ENCODE results near the gene RAB34. TPM values are rescaled to one million over a fixed set of nuclear protein-coding genes. Genes with fewer than 3 reads are reported as not detected.
A peak's percentile ranks its signal among the peaks of the same experiment; 100 is the strongest.

Gene RAB34
- total and polyA plus RNA-seq, 9 of the 15 experiments (the other 6 are each of a cell fraction or from before 2014, with no cell fraction given) = 0.07 to 3.8 (median 0.46) TPM; not detected in 1

DNA sequence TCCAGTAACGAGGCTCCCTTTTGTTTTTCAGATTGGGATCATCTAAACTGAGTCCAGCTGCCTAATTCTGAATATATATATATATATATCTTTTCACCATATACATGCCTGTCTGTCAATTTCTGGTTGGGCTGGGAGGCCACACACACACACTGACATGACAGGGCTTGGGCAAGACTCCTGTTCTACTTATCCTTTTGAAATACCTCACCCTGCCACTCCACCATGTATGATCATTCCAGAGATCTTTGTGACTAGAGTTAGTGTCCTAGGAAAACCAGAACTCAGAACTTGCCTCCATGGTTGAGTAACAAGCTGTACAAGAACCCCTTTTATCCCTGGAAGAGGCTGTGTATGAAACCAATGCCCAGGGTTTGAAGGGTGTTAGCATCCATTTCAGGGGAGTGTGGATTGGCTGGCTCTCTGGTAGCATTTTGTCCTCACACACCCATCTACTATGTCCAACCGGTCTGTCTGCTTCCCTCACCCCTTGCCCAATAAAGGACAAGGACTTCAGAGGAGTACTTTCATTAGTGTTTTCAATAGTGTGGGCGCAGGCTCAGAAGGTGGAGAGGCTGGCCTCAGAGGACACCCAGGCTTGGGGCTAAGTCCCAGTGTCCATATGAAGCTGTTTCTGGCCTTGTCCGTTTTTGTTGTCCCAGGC lies 6.3 kb upstream of the RAB34 start (continued):
- TF ChIP-seq, protein P1, sequence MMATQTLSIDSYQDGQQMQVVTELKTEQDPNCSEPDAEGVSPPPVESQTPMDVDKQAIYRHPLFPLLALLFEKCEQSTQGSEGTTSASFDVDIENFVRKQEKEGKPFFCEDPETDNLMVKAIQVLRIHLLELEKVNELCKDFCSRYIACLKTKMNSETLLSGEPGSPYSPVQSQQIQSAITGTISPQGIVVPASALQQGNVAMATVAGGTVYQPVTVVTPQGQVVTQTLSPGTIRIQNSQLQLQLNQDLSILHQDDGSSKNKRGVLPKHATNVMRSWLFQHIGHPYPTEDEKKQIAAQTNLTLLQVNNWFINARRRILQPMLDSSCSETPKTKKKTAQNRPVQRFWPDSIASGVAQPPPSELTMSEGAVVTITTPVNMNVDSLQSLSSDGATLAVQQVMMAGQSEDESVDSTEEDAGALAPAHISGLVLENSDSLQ (IDR thresholded peaks at IDR 0.05) = peak; percentile 37; the same call in 1 of the 2 replicates

DNA sequence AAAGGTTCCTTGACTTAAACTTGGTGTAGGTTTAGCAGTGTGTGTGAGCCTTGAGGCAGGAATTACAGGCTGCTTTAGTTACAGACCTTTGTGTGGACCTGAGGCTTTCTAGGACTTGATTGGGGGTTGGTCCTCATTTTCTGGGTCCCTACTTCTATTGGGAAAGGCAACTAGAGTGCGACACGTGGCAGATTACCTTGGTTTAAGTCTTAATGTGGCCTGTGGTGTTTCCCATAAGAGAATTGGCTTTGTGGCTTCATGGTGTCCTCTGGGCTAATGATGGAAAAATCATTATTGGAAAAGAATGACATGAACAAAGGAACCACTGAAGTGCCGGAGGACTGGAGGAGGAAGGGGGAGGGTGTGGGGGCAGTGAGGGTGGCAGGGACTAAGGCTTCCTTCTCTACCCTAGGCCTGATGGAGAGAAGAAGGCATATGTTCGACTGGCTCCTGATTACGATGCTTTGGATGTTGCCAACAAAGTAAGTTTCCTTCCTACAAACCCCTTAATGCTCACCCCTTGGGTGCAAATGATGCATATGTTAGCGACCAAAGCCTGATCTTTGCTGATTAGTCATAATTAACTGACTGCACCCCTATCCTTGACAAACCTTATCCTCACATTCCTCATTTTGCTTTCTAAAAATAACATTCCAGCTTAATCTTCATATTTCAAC lies 5.6 kb upstream of the RAB34 start:
- FAIRE-seq = no peak
- Histone ChIP-seq H3K27me3 (ENCODE audit: control insufficient read depth in 2 of 2, insufficient read depth in 2 of 2, low read length in 2 of 2) (no peaks in the 10 kb centered on the region), H2AFZ (ENCODE audit: low read depth, low read length) (no peak overlapping the region), H3K9me3 (replicated peaks; ENCODE audit: control insufficient read depth, insufficient read depth, low read depth, low read length) (no peaks in the 10 kb centered on the region), H4K20me1 (replicated peaks; ENCODE audit: control insufficient read depth, insufficient read depth, low read length) (peaks cover 48% of the 10 kb centered on the region), H3K9me1 (ENCODE audit: control insufficient read depth, insufficient read depth, low read length) (no peaks in the 10 kb centered on the region), H3K4me1 (replicated peaks in 1 of 2; ENCODE audit: control insufficient read depth in 2 of 2, insufficient read depth in 2 of 2, low read length in 2 of 2) (peaks cover 53 to 58% of the 10 kb centered on the region in 2 experiments), H3K79me2 (ENCODE audit: control insufficient read depth, insufficient read depth, low read length) (peaks cover 79% of the 10 kb centered on the region), H3K36me3 (ENCODE audit: control insufficient read depth, insufficient read depth, low read length) (peaks cover 56% of the 10 kb centered on the region), H3K9ac (ENCODE audit: insufficient read depth in 1 of 2, low read depth in 2 of 2, low read length in 2 of 2) (peak overlapping the region; percentile 97 to 100; a peak in 3 of 4 replicates), H3K27ac (ENCODE audit: extremely low read depth, low read depth, low read length) (peak overlapping the region; percentile 95), H3K4me3 (peak overlapping the region; percentile 75), H3K4me2 (ENCODE audit: insufficient read depth, low read length) (peak overlapping the region; percentile 96)
- no TSS peak for BruUV-seq (replicated peaks)
- POLR2A ChIA-PET = interaction anchor here (0.6 to 11.1 kb wide), 8 partner anchors 11 to 230 kb away, joined by 3 to 367 read pairs (median 8); partner anchors contain the start of genes PROCA1, SDF2, SUPT6H and TRAF4
- WGBS (ENCODE audit: insufficient coverage, low coverage, missing lambda C conversion rate) = 42% methylated on average over 6 of the region's 6 CpGs
- no peak for ATAC-seq
- no peak for DNase-seq (ENCODE audit: extremely low read depth in 1 of 4, low spot score in 3 of 4)
- intact Hi-C loops (cut with micrococcal nuclease) (loop anchor here (10.0 kb wide), 1 partner anchor 392 kb away; no protein-coding TSS in a partner anchor), in situ Hi-C loops (cut with MboI) (no loop called here)
- CTCF ChIA-PET (ENCODE audit: low intra/inter-chr PET ratio) = no interaction called here
- TF ChIP-seq COPS2 (conservative IDR thresholded peaks at IDR 0.05) = no peak
- peak; percentile 44 for TF ChIP-seq POLR2B (IDR thresholded peaks at IDR 0.05; ENCODE audit: low read depth, partially characterized antibody)
- no peak for TF ChIP-seq ZNF644 (tag; IDR thresholded peaks at IDR 0.05; ENCODE audit: low read depth)
- TF ChIP-seq, protein P2, sequence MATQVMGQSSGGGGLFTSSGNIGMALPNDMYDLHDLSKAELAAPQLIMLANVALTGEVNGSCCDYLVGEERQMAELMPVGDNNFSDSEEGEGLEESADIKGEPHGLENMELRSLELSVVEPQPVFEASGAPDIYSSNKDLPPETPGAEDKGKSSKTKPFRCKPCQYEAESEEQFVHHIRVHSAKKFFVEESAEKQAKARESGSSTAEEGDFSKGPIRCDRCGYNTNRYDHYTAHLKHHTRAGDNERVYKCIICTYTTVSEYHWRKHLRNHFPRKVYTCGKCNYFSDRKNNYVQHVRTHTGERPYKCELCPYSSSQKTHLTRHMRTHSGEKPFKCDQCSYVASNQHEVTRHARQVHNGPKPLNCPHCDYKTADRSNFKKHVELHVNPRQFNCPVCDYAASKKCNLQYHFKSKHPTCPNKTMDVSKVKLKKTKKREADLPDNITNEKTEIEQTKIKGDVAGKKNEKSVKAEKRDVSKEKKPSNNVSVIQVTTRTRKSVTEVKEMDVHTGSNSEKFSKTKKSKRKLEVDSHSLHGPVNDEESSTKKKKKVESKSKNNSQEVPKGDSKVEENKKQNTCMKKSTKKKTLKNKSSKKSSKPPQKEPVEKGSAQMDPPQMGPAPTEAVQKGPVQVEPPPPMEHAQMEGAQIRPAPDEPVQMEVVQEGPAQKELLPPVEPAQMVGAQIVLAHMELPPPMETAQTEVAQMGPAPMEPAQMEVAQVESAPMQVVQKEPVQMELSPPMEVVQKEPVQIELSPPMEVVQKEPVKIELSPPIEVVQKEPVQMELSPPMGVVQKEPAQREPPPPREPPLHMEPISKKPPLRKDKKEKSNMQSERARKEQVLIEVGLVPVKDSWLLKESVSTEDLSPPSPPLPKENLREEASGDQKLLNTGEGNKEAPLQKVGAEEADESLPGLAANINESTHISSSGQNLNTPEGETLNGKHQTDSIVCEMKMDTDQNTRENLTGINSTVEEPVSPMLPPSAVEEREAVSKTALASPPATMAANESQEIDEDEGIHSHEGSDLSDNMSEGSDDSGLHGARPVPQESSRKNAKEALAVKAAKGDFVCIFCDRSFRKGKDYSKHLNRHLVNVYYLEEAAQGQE (IDR thresholded peaks at IDR 0.05; ENCODE audit: borderline replicate concordance) = no peak
- TF ChIP-seq, protein P2 (CRISPR knock-in tag; IDR thresholded peaks at IDR 0.05; ENCODE audit: low read depth) = no peak
- TF ChIP-seq ZBTB1 (CRISPR knock-in tag; IDR thresholded peaks at IDR 0.05; ENCODE audit: borderline replicate concordance, low read depth) = no peak
- no peak for TF ChIP-seq NFIC (IDR thresholded peaks at IDR 0.05)
